ENCODE data around the gene DHTKD1.
"Not testable (repeated sequence)": the region's sequence is repeated elsewhere in the genome, so short reads cannot be mapped to it uniquely, and the experiment has no call there.

Gene DHTKD1

GRCh38 chr10:12062754-12063482 lies 5.8 kb upstream of the DHTKD1 start:
- DNase-seq (ENCODE audit: low read depth in 4 of 4, low spot score in 1 of 4) = no peak

- no peak for DNase-seq (ENCODE audit: low read depth in 4 of 4, low spot score in 1 of 4)
Observed at GRCh38 chr10:12063483-12063818, 5.3 kb upstream of the DHTKD1 start.

GRCh38 chr10:12067336-12067735 lies 1.4 kb upstream of the DHTKD1 start:
- DNase-seq (ENCODE audit: low read depth in 4 of 4, low spot score in 1 of 4) = no peak

GRCh38 chr10:12071441-12071840 lies 2.7 kb downstream of the DHTKD1 start:
- DNase-seq (ENCODE audit: low read depth in 4 of 4, low spot score in 1 of 4) = not testable (repeated sequence)

- DNase-seq (ENCODE audit: low read depth in 4 of 4, low spot score in 1 of 4) = no peak
Observed at GRCh38 chr10:12073526-12073925, 4.8 kb downstream of the DHTKD1 start.

- no peak for DNase-seq (ENCODE audit: low read depth in 4 of 4, low spot score in 1 of 4)
Observed at GRCh38 chr10:12077580-12078180, 8.9 kb downstream of the DHTKD1 start.

- no peak for DNase-seq (ENCODE audit: low read depth in 4 of 4, low spot score in 1 of 4)
Observed at GRCh38 chr10:12081470-12081869, 12.7 kb downstream of the DHTKD1 start.

- DNase-seq (ENCODE audit: low read depth in 4 of 4, low spot score in 1 of 4) = no peak
Observed at GRCh38 chr10:12081879-12082557, 13.3 kb downstream of the DHTKD1 start.

- no peak for DNase-seq (ENCODE audit: low read depth in 4 of 4, low spot score in 1 of 4)
Observed at GRCh38 chr10:12088919-12089318, 20.2 kb downstream of the DHTKD1 start.

- no peak for DNase-seq (ENCODE audit: low read depth in 4 of 4, low spot score in 1 of 4)
Observed at GRCh38 chr10:12091421-12091820, 22.7 kb downstream of the DHTKD1 start.

GRCh38 chr10:12097361-12097760 lies 28.6 kb downstream of the DHTKD1 start:
- not testable (repeated sequence) for DNase-seq (ENCODE audit: low read depth in 4 of 4, low spot score in 1 of 4)

GRCh38 chr10:12097791-12098190 lies 29.0 kb downstream of the DHTKD1 start:
- no peak for DNase-seq (ENCODE audit: low read depth in 4 of 4, low spot score in 1 of 4)

GRCh38 chr10:12098966-12099365 lies 30.2 kb downstream of the DHTKD1 start:
- no peak for DNase-seq (ENCODE audit: low read depth in 4 of 4, low spot score in 1 of 4)

- no peak for DNase-seq (ENCODE audit: low read depth in 4 of 4, low spot score in 1 of 4)
Observed at GRCh38 chr10:12103802-12104201, 35.0 kb downstream of the DHTKD1 start.

- DNase-seq (ENCODE audit: low read depth in 4 of 4, low spot score in 1 of 4) = no peak
Observed at GRCh38 chr10:12107781-12108180, 39.0 kb downstream of the DHTKD1 start.

- no peak for DNase-seq (ENCODE audit: low read depth in 4 of 4, low spot score in 1 of 4)
Observed at GRCh38 chr10:12109286-12109685, 40.5 kb downstream of the DHTKD1 start.

- no peak for DNase-seq (ENCODE audit: low read depth in 4 of 4, low spot score in 1 of 4)
Observed at GRCh38 chr10:12111528-12111927, 42.8 kb downstream of the DHTKD1 start.

- DNase-seq (ENCODE audit: low read depth in 4 of 4, low spot score in 1 of 4) = no peak
Observed at GRCh38 chr10:12113627-12114026, 44.9 kb downstream of the DHTKD1 start.

- DNase-seq (ENCODE audit: low read depth in 4 of 4, low spot score in 1 of 4) = no peak
Observed at GRCh38 chr10:12121673-12122072, 52.9 kb downstream of the DHTKD1 start.

- peak; percentile 97 to 98 (median 98) for DNase-seq (ENCODE audit: low read depth in 4 of 4, low spot score in 1 of 4)
Observed at GRCh38 chr10:12129222-12130111, 60.7 kb downstream of the DHTKD1 start, which contains the start of gene SEC61A2. Gene SEC61A2, plus strand, starts transcription at chr10:12129677. Its CDS starts 111 bp downstream, at chr10:12129788.

GRCh38 chr10:12130237-12130872 lies 61.6 kb downstream of the DHTKD1 start:
- DNase-seq (ENCODE audit: low read depth in 4 of 4, low spot score in 1 of 4) = no peak

Data from stimulated activated CD4-positive, alpha-beta T cell treated with anti-CD3 and anti-CD28 coated beads, Interleukin-1b, Interleukin-23, amount 100 ng/mL, for 24 hours (primary cell).